ENCODE data around the gene RNF215.

The RNF215 gene

DNA sequence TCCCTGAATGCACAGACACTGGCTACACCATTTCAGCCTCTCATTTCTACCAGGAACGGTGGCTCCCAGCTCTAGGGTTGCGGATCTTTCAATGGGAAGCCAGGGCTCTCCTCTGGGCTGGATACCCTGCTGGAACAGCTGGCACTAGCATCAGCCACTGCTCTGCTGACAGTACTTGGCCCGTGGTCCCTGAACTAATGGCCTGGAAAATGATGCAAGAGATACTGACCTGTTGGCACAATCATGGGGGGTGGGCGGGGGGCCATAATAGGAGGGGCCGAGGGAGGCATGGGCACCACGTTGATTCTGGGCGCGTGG, 49.8 kb downstream of the RNF215 start:
- TF ChIP-seq, protein P1, sequence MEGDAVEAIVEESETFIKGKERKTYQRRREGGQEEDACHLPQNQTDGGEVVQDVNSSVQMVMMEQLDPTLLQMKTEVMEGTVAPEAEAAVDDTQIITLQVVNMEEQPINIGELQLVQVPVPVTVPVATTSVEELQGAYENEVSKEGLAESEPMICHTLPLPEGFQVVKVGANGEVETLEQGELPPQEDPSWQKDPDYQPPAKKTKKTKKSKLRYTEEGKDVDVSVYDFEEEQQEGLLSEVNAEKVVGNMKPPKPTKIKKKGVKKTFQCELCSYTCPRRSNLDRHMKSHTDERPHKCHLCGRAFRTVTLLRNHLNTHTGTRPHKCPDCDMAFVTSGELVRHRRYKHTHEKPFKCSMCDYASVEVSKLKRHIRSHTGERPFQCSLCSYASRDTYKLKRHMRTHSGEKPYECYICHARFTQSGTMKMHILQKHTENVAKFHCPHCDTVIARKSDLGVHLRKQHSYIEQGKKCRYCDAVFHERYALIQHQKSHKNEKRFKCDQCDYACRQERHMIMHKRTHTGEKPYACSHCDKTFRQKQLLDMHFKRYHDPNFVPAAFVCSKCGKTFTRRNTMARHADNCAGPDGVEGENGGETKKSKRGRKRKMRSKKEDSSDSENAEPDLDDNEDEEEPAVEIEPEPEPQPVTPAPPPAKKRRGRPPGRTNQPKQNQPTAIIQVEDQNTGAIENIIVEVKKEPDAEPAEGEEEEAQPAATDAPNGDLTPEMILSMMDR (IDR thresholded peaks at IDR 0.05; ENCODE audit: low read depth, low read length, missing control alignments), result no peak
- DNase-seq (ENCODE audit: low read depth), result no peak
- no peak overlapping the region for H3K4me3 ChIP-seq (ENCODE audit: low read depth, low read length)

DNA sequence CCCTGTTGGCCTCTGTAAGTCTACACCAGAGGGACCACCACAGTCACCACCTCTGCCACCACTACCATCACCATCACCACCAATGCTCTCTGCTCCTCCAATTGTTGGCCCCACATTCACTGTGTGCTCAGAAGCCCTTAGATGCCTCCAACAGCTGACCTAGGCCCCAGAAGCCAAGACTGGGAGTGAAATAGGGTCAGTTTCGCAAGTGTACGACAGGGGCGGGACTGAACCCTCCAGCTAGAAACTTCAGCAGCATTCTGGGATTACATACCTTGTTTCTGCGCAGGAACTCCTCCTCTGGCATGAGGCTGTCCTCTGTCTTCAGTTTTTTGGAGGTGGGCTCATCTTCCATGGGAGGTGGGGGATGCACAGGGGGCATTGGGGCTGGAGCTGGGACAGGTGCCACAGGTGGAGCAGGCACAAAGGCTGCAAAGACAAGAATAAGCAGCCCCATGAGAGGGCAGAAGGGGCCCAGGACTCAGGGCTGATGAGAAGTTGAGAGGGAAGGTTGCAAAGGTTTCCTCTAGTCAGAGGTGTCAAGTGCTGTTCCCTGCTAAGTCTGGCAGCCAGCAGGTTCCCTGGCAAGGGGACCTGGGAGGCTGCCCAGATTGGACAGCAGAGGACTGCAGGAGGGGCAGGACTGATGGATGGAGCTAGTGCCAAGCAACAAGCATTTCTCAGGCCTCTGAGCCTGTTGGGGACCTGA, 50.3 kb downstream of the RNF215 start:
- DNase-seq (ENCODE audit: low read depth), result no peak
- H3K4me3 ChIP-seq (ENCODE audit: low read depth, low read length), result no peak overlapping the region
- TF ChIP-seq, protein P1 (IDR thresholded peaks at IDR 0.05; ENCODE audit: low read depth, low read length, missing control alignments), result no peak

DNA sequence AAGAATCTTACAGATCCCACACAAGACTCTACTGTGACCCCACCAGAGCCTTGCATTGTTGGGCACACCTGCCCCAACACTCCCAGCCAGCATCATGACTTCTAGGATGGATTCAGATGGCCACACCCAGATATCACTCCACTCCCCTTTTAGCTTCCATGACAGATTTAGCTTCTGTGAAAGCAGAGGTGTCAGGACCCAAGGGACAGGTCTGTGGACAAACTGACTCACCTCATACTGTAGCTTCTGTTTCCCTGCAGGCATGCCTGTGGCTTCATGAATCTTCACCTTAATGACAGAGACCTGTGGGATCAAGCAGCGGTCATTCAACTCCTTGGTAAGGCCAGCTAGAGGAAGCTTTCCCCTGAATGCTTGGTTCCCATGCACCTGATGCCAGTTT, 52.0 kb downstream of the RNF215 start:
- no peak overlapping the region for H3K4me3 ChIP-seq (ENCODE audit: low read depth, low read length)
- DNase-seq (ENCODE audit: low read depth), result no peak
- TF ChIP-seq, protein P1 (IDR thresholded peaks at IDR 0.05; ENCODE audit: low read depth, low read length, missing control alignments), result no peak

- no peak for DNase-seq (ENCODE audit: low read depth)
- H3K4me3 ChIP-seq (ENCODE audit: low read depth, low read length), result no peak overlapping the region
- TF ChIP-seq, protein P1 (IDR thresholded peaks at IDR 0.05; ENCODE audit: low read depth, low read length, missing control alignments), result no peak
Measured at GRCh38 chr22:30334646-30335045, 52.6 kb downstream of the RNF215 start.

- DNase-seq (ENCODE audit: low read depth), result no peak
- TF ChIP-seq, protein P1 (IDR thresholded peaks at IDR 0.05; ENCODE audit: low read depth, low read length, missing control alignments), result no peak
- H3K4me3 ChIP-seq (ENCODE audit: low read depth, low read length), result no peak overlapping the region
Measured at GRCh38 chr22:30333707-30334087, 53.5 kb downstream of the RNF215 start.

DNA sequence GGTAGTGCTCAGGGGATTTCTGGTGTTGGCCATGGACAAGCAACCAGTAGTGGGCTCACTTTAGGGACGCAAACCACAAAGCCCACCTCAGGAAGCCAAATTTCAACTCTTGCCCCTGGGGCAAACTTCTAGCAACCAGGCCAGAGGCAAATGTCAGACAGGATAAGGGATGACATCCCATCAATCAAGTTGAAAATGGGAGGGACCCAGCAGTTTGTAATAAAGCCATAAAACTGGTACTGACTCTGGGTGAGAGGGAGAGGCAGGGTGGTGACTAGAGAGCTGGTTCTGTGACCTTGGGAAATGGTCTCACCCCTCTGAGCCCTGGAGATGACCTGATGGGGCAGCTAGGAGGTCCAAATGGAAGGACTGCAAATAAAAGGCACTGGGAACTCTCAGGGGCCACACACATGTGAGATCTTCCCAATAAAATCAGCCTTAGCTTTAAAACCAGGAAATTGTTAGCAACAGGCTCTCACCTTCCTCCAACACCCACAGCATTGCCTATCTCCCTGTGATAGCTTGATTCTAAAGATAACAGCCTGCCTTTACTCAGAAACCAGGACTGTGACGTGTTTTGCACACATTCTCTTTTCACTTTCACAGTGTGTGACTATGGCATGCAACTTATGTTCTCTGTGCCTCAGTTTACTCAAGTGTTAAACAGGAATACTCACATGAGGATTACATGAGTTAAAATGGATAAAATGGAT, 54.1 kb downstream of the RNF215 start:
- TF ChIP-seq, protein P1 (IDR thresholded peaks at IDR 0.05; ENCODE audit: low read depth, low read length, missing control alignments), result no peak
- no peak for DNase-seq (ENCODE audit: low read depth)
- no peak overlapping the region for H3K4me3 ChIP-seq (ENCODE audit: low read depth, low read length)

GRCh38 chr22:30332551-30332950, 54.7 kb downstream of the RNF215 start:
- TF ChIP-seq, protein P1 (IDR thresholded peaks at IDR 0.05; ENCODE audit: low read depth, low read length, missing control alignments), result no peak
- no peak for DNase-seq (ENCODE audit: low read depth)
- H3K4me3 ChIP-seq (ENCODE audit: low read depth, low read length), result no peak overlapping the region
